A549 (cell line): ENCODE results near the gene NFATC2. TPM values are rescaled to one million over a fixed set of nuclear protein-coding genes. Genes with fewer than 3 reads are reported as not detected.

Experiments
- ATAC-seq, 2 experiments: fragments of 200-7000 bp in 1 of 2; fragments of >200 bp in 1 of 2; cut with Nextera tagmentation in 1 of 2; cut with Tn5 transposase in 1 of 2; 3 replicates each; pipeline versions ENCODE4 v1.8.0 to v1.9.1; 2018 to 2020; ENCODE audit warnings: mild to moderate bottlenecking in 1 of 2, moderate library complexity in 1 of 2
- CTCF ChIA-PET: fragments of 300-600 bp; sonication (Branson Sonifier 250); formaldehyde crosslinking; extraction: SDS; loops from one replicate; lab custom pipeline; 2021; ENCODE audit warnings: antibody characterized with exemption, inconsistent platforms; lab: Yijun Ruan, JAX
- POLR2A ChIA-PET: fragments of 350-600 bp; formaldehyde crosslinking; extraction: SDS; loops from one replicate; lab custom pipeline; 2021; ENCODE audit warnings: antibody characterized with exemption, inconsistent platforms; lab: Yijun Ruan, JAX
- DNase-seq, 2 experiments: peaks; one replicate each; pipeline versions ENCODE4 v3.0.0 to v3.0.0-alpha.2; 2011 to 2016; ENCODE audit warnings: low read depth in 1 of 2, low spot score in 1 of 2
- FAIRE-seq: peaks from 2 replicates; lab custom pipeline; 2011; peaks lifted over from hg19 to GRCh38; lab: Jason Lieb, UNC
- H3K27ac ChIP-seq, 2 experiments: fragments of >200 bp; sonication (Bioruptor Twin); formaldehyde crosslinking; 3 replicates each; pipeline ENCODE4 v1.5.1; 2016 to 2017
- H3K4me1 ChIP-seq: fragments of >200 bp; sonication (Bioruptor Twin); formaldehyde crosslinking; 3 replicates; pipeline ENCODE4 v1.6.1; 2016
- H3K4me2 ChIP-seq: fragments of >200 bp; sonication (Bioruptor Twin); formaldehyde crosslinking; 3 replicates; pipeline ENCODE4 v1.6.1; 2016
- H3K4me3 ChIP-seq: fragments of >200 bp; sonication (Bioruptor Twin); formaldehyde crosslinking; 3 replicates; pipeline ENCODE4 v1.5.1; 2016
- H3K9me3 ChIP-seq: fragments of >200 bp; sonication (Bioruptor Twin); formaldehyde crosslinking; 3 replicates; pipeline ENCODE4 v1.6.1; 2016
- EHMT2 ChIP-seq: fragments of 200-600 bp; sonication (generic); IDR thresholded peaks from 2 replicates; pipeline ENCODE4 v1.6.1; 2016; ENCODE audit warnings: antibody characterized with exemption, low read depth, mild to moderate bottlenecking, moderate library complexity
- FOXS1 ChIP-seq: fragments of 250-450 bp; sonication (Bioruptor Pico); IDR thresholded peaks from 2 replicates; pipeline ENCODE4 v1.5.0; 2020; ENCODE audit warnings: mild to moderate bottlenecking, moderate library complexity
- GATA3 ChIP-seq: IDR thresholded peaks from 2 replicates; pipeline ENCODE4 v1.6.1; 2012; ENCODE audit warnings: borderline replicate concordance
- HOXA7 ChIP-seq: fragments of 250-450 bp; sonication (Bioruptor Pico); IDR thresholded peaks from 2 replicates; pipeline ENCODE4 v1.5.0; 2020; ENCODE audit warnings: mild to moderate bottlenecking, moderate library complexity
- HOXB5 ChIP-seq: fragments of 250-450 bp; sonication (Bioruptor Pico); IDR thresholded peaks from 2 replicates; pipeline ENCODE4 v1.5.0; 2020; ENCODE audit warnings: mild to moderate bottlenecking, moderate library complexity
- KDM1A ChIP-seq: fragments of 200-600 bp; sonication (generic); IDR thresholded peaks from 2 replicates; pipeline ENCODE4 v1.6.1; 2016; ENCODE audit warnings: low read depth, mild to moderate bottlenecking
- NFE2L2 ChIP-seq: fragments of 150-350 bp; conservative IDR thresholded peaks from 2 replicates; pipeline ENCODE4 v1.6.1; 2014; ENCODE audit warnings: low read length
- RAD21 ChIP-seq, 2 experiments: fragments of >200 bp in 1 of 2; sonication (Bioruptor Twin) in 1 of 2; formaldehyde crosslinking in 1 of 2; IDR thresholded peaks in 1 of 2; conservative IDR thresholded peaks in 1 of 2; 2 replicates in 1 of 2; 3 replicates in 1 of 2; pipeline ENCODE4 v1.6.1; 2012 to 2018; ENCODE audit warnings: inconsistent platforms in 1 of 2
- RCOR1 ChIP-seq: fragments of 150-350 bp; IDR thresholded peaks from 2 replicates; pipeline ENCODE4 v1.6.1; 2014; ENCODE audit warnings: antibody characterized with exemption, low read length, low read depth
- RNF2 ChIP-seq: fragments of 200-600 bp; sonication (generic); IDR thresholded peaks from 2 replicates; pipeline ENCODE4 v1.6.1; 2016; ENCODE audit warnings: low read depth, mild to moderate bottlenecking, antibody characterized with exemption, moderate library complexity, borderline replicate concordance
- SMC3 ChIP-seq: fragments of >200 bp; sonication (Bioruptor Twin); formaldehyde crosslinking; IDR thresholded peaks from 3 replicates; pipeline ENCODE4 v1.6.1; 2018; ENCODE audit warnings: inconsistent platforms
- TFCP2L1 ChIP-seq: fragments of 250-450 bp; sonication (Bioruptor Pico); IDR thresholded peaks from 2 replicates; pipeline ENCODE4 v1.5.0; 2021; ENCODE audit warnings: mild to moderate bottlenecking
- ZC3H11A ChIP-seq: fragments of 450-650 bp; IDR thresholded peaks from 2 replicates; pipeline ENCODE4 v1.6.1; 2014; ENCODE audit warnings: antibody characterized with exemption, mild to moderate bottlenecking
- WGBS: methylation state at CpG from one replicate; pipeline ENCODE4 v1.1.6; 2017; ENCODE audit errors: missing lambda C conversion rate; 5-methylcytosine and 5-hydroxymethylcytosine counted together
- polyA plus RNA-seq, 4 experiments: library from polyadenylated mRNA; depleted of rRNA in 3 of 4; stranded (reverse); fragments of >200 nt; fragmentation: RNase III in 1 of 4; extraction: RNeasy Plus Mini Kit Qiagen cat#74134 plus additional on column Dnase treatment in 1 of 4; gene quantifications; 2 replicates in 3 of 4; 3 replicates in 1 of 4; pipeline ENCODE4 v1.2.3, GENCODE V29; 2011 to 2017
- TF ChIP-seq, protein P1 (sequence below): fragments of >200 bp; sonication (Bioruptor Twin); formaldehyde crosslinking; IDR thresholded peaks from 3 replicates; pipeline ENCODE4 v1.5.1; 2016
- TF ChIP-seq, protein P2 (sequence below): fragments of 250-450 bp; sonication (Bioruptor Pico); IDR thresholded peaks from 2 replicates; pipeline ENCODE4 v1.5.0; 2021; ENCODE audit warnings: mild to moderate bottlenecking, moderate library complexity, borderline replicate concordance
- TF ChIP-seq, protein P3 (sequence below): fragments of 150-350 bp; IDR thresholded peaks from 2 replicates; pipeline ENCODE4 v1.6.1; 2014; ENCODE audit warnings: low read depth, mild to moderate bottlenecking, low read length
- TF ChIP-seq, protein P4 (sequence below): fragments of >200 bp; sonication (Bioruptor Twin); formaldehyde crosslinking; IDR thresholded peaks from 2 replicates; pipeline ENCODE4 v1.6.1; 2016

NFATC2 gene
- polyA plus RNA-seq, 2 of the 4 experiments (the other 2 are of a cell fraction) = 0.75 to 1.6 TPM

DNA sequence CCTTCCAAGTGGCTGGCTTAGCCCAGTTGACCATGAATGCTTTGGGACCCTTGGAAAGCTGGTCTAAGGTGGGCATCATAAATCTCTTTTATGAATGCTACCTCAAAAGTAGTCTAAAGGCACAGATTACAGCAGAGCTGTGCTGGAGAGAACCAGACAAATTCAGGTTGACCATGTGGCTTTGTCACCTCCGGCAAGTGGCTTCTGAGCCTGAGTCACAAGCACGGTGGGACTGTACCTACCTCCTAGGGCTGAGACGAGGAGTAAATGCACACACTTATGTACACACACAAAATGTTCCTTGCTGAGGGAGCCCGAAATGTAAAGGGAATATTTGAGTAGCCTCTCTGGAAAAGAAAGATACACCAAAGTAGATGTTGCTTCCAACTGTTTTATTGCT, 155.9 kb downstream of the NFATC2 start:
- no peak for FAIRE-seq
- no peak overlapping the region for H3K4me2 ChIP-seq

DNA sequence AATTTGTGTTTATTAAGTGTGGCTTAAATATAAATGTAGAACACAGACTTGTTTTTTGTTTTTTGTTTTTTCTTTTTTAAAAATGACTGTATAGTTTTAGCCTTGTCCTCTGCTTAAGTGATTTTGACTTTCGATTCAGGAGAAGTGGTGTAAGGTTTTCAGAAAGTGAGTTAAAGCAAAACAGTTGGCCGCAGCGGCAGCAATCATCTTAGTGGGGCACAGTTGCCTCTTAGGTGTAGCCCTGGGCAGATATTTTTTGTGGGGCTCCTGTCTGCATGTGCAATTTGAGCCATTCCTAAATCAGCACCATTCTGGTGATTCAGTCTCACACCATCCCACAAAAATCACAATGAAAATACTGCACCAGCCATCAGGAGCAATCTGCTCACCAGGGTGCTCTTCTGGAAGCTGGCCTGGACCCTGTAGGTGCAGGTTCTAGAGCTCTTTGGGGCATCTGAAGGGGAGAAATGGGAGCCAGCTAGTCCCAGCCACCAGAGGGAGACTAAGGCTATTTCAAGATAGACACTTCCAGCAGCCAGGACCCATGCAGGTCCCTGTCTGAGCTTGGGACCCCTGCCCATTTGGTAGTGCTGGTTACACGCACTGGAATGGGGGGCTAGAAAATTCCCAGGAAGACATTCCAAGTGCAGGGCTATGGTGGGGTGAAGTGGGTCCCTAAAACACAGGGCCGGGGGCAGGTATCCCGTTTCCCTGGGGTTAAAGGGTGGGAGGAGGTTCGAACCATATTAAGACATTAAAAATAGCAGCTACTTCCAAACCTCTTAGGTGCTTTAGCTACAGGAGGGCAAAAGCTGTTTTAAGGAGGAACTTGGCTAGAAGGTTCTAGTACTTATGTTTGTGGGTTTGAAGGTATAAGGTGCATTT, 156.6 kb downstream of the NFATC2 start:
- ChIA-PET CTCF (interaction anchor here (0.6 to 4.0 kb wide), 39 partner anchors 10 to 699 kb away, joined by 3 to 61 read pairs (median 4); no protein-coding TSS in a partner anchor), POLR2A (interaction anchor here (1.0 to 1.3 kb wide), 2 partner anchors 177 to 210 kb away, joined by 3 to 4 read pairs; no protein-coding TSS in a partner anchor)
- 76% methylated on average over 7 of the region's 7 CpGs for WGBS
- H3K27ac ChIP-seq = no peak overlapping the region
- H3K4me1 ChIP-seq = peaks cover 34% of the 10 kb centered on the region
- TF ChIP-seq SMC3 (peak; percentile 86), RAD21 (conservative IDR thresholded peaks at IDR 0.05 in 1 of 2, IDR thresholded peaks at IDR 0.05 in 1 of 2) (peak; percentile 73), FOXS1 (CRISPR knock-in tag) (no peak)
- TF ChIP-seq, protein P1, sequence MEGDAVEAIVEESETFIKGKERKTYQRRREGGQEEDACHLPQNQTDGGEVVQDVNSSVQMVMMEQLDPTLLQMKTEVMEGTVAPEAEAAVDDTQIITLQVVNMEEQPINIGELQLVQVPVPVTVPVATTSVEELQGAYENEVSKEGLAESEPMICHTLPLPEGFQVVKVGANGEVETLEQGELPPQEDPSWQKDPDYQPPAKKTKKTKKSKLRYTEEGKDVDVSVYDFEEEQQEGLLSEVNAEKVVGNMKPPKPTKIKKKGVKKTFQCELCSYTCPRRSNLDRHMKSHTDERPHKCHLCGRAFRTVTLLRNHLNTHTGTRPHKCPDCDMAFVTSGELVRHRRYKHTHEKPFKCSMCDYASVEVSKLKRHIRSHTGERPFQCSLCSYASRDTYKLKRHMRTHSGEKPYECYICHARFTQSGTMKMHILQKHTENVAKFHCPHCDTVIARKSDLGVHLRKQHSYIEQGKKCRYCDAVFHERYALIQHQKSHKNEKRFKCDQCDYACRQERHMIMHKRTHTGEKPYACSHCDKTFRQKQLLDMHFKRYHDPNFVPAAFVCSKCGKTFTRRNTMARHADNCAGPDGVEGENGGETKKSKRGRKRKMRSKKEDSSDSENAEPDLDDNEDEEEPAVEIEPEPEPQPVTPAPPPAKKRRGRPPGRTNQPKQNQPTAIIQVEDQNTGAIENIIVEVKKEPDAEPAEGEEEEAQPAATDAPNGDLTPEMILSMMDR = peak; percentile 60
- H3K4me3 ChIP-seq = no peak overlapping the region
- ATAC-seq (peak; percentile 74 to 84), DNase-seq (peak; percentile 62 to 69), FAIRE-seq (no peak)
- H3K9me3 ChIP-seq = no peaks in the 10 kb centered on the region
- no peak overlapping the region for H3K4me2 ChIP-seq

More for the DNA sequence above, 155.9 kb downstream of the NFATC2 start:
- no peak for ATAC-seq
- Histone ChIP-seq H3K4me1 (peaks cover 34% of the 10 kb centered on the region), H3K9me3 (no peaks in the 10 kb centered on the region), H3K4me3 (no peak overlapping the region), H3K27ac (no peak overlapping the region)
- 79% methylated on average over 4 of the region's 4 CpGs for WGBS
- DNase-seq = no peak
- CTCF ChIA-PET = interaction anchor here (0.8 to 4.0 kb wide), 34 partner anchors 8 to 698 kb away, joined by 3 to 61 read pairs (median 4); no protein-coding TSS in a partner anchor
- POLR2A ChIA-PET = interaction anchor here (1.0 to 1.3 kb wide), 2 partner anchors 176 to 209 kb away, joined by 3 to 4 read pairs; no protein-coding TSS in a partner anchor
- no peak for TF ChIP-seq RCOR1
- TF ChIP-seq KDM1A = no peak
- no peak for TF ChIP-seq GATA3
- TF ChIP-seq NFE2L2 = no peak
- TF ChIP-seq, protein P2, sequence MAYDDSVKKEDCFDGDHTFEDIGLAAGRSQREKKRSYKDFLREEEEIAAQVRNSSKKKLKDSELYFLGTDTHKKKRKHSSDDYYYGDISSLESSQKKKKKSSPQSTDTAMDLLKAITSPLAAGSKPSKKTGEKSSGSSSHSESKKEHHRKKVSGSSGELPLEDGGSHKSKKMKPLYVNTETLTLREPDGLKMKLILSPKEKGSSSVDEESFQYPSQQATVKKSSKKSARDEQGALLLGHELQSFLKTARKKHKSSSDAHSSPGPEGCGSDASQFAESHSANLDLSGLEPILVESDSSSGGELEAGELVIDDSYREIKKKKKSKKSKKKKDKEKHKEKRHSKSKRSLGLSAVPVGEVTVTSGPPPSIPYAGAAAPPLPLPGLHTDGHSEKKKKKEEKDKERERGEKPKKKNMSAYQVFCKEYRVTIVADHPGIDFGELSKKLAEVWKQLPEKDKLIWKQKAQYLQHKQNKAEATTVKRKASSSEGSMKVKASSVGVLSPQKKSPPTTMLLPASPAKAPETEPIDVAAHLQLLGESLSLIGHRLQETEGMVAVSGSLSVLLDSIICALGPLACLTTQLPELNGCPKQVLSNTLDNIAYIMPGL (CRISPR knock-in tag) = no peak
- no peak for TF ChIP-seq EHMT2
- TF ChIP-seq, protein P3, sequence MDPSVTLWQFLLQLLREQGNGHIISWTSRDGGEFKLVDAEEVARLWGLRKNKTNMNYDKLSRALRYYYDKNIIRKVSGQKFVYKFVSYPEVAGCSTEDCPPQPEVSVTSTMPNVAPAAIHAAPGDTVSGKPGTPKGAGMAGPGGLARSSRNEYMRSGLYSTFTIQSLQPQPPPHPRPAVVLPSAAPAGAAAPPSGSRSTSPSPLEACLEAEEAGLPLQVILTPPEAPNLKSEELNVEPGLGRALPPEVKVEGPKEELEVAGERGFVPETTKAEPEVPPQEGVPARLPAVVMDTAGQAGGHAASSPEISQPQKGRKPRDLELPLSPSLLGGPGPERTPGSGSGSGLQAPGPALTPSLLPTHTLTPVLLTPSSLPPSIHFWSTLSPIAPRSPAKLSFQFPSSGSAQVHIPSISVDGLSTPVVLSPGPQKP = no peak
- no peak for TF ChIP-seq TFCP2L1 (CRISPR knock-in tag)
- TF ChIP-seq HOXA7 (CRISPR knock-in tag) = no peak
- TF ChIP-seq, protein P4, sequence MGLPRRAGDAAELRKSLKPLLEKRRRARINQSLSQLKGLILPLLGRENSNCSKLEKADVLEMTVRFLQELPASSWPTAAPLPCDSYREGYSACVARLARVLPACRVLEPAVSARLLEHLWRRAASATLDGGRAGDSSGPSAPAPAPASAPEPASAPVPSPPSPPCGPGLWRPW = no peak
- TF ChIP-seq RNF2 = no peak
- TF ChIP-seq HOXB5 (CRISPR knock-in tag) = no peak
- TF ChIP-seq ZC3H11A = no peak
